Limb (tissue), 2 donors: ENCODE measurements around the gene LGMN.
"Not testable (repeated sequence)": the region's sequence is repeated elsewhere in the genome, so short reads cannot be mapped to it uniquely, and the experiment has no call there.

Experiments used
- DNase-seq, 2 donors: peaks; one replicate each; pipeline ENCODE4 v3.0.0-alpha.2; 2016; ENCODE audit errors: extremely low spot score in 2 of 2

The LGMN gene

GRCh38 chr14:92698393-92698792, 50.0 kb downstream of the LGMN start:
- DNase-seq: no peak

DNA sequence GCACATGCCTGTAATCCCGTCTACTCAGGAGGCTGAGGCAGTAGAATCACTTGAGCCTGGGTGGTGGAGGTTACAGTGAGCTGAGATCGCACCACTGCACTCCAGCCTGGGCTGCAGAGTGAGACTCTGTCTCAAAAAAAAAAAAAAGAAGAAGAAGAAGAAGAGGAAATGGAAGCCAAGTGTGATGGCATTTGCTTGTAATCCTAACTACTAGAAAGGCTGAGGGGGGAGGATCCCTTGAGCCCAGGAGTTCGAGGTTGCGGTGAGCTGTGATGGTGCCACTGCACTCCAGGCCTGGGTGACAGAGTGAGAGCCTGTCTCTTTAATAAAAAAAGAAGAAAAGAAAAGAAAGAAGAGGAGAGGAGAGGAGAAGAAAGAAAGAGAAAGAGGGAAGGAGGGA, 52.1 kb downstream of the LGMN start:
- DNase-seq: no peak

GRCh38 chr14:92695562-92695961, 52.9 kb downstream of the LGMN start:
- no peak for DNase-seq

- DNase-seq: no peak
Observed at GRCh38 chr14:92694807-92695206, 53.6 kb downstream of the LGMN start.

DNA sequence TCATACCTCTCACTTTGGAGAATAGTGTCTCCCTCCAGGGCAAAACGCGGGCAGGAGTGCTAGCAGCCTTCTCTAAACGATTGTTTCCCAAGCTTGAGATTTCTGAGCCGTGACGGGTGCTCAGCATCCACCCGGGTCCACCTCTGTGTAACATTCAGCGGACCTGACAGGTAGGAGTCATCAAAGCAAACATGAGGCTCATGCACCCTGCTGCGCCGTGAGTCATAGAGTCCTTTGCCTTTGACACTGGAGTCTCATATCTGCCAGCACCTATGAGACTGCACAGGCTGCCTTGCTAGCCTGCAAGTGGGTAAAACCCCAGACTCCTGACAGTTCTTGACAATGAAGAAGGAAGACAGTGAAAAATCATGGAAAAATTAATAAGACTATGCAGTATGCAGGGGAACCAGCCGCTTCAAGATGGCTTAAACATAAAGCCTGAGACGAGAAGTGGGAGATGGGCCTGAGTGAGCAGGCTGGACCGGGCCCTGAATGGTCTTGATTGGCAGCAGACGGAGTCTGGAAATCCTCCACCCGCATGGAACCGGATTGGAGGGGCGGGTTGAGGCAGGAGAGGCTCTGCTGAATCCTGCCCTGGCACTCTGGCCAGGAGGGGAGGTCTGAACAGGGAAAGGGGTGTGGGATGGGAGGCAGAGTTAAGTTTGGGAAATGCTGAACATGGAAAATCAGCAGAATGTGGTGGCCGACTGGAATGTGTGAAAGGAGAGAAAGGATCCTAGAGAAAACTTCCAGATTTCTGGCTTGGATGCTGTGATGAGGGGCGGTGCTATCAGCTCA, 54.2 kb downstream of the LGMN start:
- no peak for DNase-seq

- DNase-seq: peak; percentile 36 to 79
Observed at GRCh38 chr14:92692822-92693226, 55.6 kb downstream of the LGMN start.

GRCh38 chr14:92690171-92691011, 58.0 kb downstream of the LGMN start:
- DNase-seq: peak in 1 of 2 donors; percentile 51

- DNase-seq: no peak
Observed at GRCh38 chr14:92688434-92689375, 59.7 kb downstream of the LGMN start.

GRCh38 chr14:92687681-92688433, 60.6 kb downstream of the LGMN start:
- peak in 1 of 2 donors; percentile 64 for DNase-seq

- DNase-seq: peak; percentile 30 to 94
Observed at GRCh38 chr14:92686900-92687427, 61.5 kb downstream of the LGMN start.

DNA sequence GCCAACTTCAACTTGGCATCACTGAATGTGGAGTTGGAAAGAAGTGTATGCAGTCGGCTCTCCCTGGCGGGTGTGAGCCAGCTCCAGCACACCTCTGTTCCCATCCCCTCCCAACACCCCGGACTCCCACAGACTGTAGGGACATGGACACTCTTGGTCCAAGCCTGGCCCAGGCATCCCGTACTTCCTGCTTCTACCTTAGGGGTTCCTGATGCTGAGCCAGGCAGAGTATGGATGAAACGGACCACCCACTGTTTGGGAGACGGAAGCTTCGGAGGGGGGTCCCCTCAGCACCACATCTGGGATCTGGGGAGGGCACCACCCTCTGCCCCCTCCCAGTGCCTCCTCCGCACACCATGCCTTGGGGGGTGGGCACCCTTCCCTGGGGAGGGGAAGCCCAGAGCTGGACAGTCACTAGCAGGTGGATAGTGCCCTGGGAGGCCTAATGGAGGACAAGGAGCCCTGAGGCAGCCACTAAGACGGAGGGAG, 62.0 kb downstream of the LGMN start:
- no peak for DNase-seq

DNA sequence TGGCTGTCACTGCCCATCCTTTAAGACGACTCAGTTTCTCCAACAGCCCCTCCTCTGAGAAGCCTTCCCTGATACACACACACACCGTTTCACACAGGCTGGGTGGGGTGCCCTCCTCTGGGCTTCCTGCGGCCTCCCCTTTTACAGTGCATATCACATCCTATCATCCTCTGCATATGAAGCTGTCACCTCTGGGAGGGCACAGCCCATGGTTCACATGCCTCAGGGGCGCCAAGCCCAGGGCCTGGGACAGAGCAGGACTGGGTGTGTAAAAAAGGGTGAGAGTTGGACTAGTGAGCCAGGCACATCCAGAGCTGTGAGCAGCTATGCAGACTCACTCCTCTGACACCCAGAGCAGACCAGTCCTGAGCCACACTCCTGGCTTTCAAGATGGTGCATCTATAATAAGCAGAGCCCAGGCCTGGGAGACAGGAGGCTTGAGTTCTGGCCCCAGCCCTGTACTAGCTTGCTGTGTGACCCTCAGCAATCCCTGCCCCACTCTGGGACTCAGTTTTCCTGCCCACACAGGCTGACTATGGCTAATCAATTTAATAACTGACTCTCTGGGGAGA, 62.6 kb downstream of the LGMN start:
- DNase-seq: no peak

DNA sequence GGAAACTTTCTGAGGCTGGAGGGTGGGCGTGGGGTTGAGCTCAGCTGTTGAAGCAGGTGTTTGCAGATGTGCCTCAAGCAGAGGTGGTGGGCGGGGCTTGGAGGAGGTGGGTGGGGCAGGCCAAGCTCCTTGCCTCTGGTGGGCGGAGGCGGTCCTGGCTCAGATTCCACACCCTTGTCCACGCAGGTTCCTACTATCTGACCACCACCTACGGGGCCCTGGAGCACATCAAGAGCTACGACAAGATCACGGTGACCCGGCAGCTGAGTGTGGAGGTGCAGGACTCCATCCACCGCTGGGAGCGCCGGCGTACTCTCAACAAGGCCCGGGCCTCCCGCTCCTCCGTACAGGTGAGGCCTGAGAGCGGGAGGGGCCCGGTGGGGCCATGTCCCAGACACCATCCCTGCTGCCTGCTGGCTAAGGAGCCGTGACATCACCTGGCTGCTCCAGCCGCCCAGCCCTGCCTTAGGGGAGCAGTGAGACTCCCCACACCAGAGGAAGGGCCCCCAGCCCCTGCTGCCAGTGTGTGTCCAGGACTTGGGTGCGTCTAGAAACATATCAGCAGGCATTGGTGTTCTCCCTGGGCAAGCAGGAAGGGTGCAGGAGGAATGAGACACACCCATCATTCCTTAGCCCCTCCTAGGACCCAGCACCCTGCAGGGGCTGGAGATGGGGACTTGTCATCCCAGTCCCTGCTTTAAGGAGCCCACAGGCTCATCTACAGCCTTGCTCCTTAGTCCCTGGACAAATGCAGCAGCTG, 63.4 kb downstream of the LGMN start:
- DNase-seq: no peak

- no peak for DNase-seq
Observed at GRCh38 chr14:92683041-92683440, 65.4 kb downstream of the LGMN start.

- DNase-seq: peak; percentile 79 to 86
Observed at GRCh38 chr14:92680781-92681650, 67.4 kb downstream of the LGMN start.

DNA sequence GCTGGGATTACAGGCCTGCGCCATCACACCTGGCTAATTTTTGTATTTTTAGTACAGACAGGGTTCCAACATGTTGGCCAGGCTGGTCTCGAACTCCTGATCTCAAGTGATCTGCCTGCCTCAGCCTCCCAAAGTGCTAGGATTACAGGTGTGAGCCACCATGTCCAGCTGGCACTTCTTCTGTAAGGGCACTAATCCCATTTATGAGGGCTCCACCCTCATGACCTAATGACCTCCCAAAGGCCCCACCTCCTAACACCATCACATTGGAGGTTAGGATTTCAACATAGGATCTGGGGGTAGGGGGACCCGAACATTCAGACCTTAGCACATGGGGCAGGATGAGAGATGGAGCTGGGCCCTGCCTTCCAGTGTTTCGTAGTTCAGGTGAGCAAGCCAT, 68.1 kb downstream of the LGMN start:
- not testable (repeated sequence) for DNase-seq

- no peak for DNase-seq
Observed at GRCh38 chr14:92679246-92679645, 69.2 kb downstream of the LGMN start.

DNA sequence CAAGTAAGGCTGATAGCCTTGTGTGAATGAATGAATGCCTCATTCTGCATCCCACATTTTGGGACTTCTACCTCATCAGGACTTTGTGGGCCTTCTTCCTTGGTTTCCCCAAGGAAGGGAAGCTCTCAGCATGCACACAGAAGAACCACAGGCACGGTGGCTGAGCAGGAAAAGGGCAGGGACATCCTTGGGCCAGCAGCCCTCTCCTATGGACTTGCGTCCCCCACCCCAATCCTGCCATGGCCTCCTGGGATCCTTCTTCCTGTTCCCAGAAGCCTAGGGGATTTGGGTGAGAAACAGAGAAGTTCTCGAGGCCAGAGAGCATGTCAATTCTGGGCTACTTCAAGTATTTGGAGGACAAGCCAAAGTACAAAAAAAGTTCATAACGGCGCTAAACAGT, 69.7 kb downstream of the LGMN start:
- DNase-seq: no peak
